Natural killer cell (primary cell): ENCODE measurements around the gene EXD3. TPM values are rescaled to one million over a fixed set of nuclear protein-coding genes. Genes with fewer than 3 reads are reported as not detected.

ENCODE experiments used
- ATAC-seq, 3 donors: fragments of 150-1000 bp in 2 of 3; fragments of 200-7000 bp in 1 of 3; cut with Tn5 transposase; 1 replicate in 1 of 3; 2 replicates in 2 of 3; pipeline ENCODE4 v1.10.0; 2021; ENCODE audit warnings: mild to moderate bottlenecking in 2 of 3, moderate library complexity in 2 of 3
- DNase-seq, 2 donors: peaks; one replicate each; pipeline versions ENCODE4 v3.0.0 to v3.0.0-alpha.2; 2013 to 2021; ENCODE audit warnings: mixed read lengths in 1 of 2
- H3K27ac ChIP-seq: one replicate; pipeline ENCODE4 v1.5.1; 2013; ENCODE audit warnings: mild to moderate bottlenecking, low read length
- H3K27me3 ChIP-seq: one replicate; pipeline ENCODE4 v1.6.1; 2013; ENCODE audit warnings: low read length; ENCODE audit not compliant: control insufficient read depth, insufficient read depth
- H3K36me3 ChIP-seq: one replicate; pipeline ENCODE4 v1.6.1; 2013; ENCODE audit warnings: low read length; ENCODE audit not compliant: control insufficient read depth, insufficient read depth
- H3K4me1 ChIP-seq: one replicate; pipeline ENCODE4 v1.6.1; 2013; ENCODE audit warnings: low read length; ENCODE audit not compliant: control insufficient read depth, insufficient read depth
- H3K4me3 ChIP-seq: one replicate; pipeline ENCODE4 v1.5.1; 2013; ENCODE audit warnings: low read length
- H3K9me3 ChIP-seq: one replicate; pipeline ENCODE4 v1.6.1; 2013; ENCODE audit warnings: low read length; ENCODE audit not compliant: control insufficient read depth, insufficient read depth
- H3K27ac Mint-ChIP-seq, 2 donors: one replicate each; pipeline ENCODE4 v1.8.0; 2022; ENCODE audit warnings: mild to moderate bottlenecking in 2 of 2, mixed read lengths in 2 of 2, moderate library complexity in 1 of 2
- H3K27me3 Mint-ChIP-seq, 2 donors: one replicate each; pipeline ENCODE4 v1.8.0; 2022; ENCODE audit warnings: low read depth in 2 of 2, mixed read lengths in 2 of 2
- H3K36me3 Mint-ChIP-seq: one replicate; pipeline ENCODE4 v1.8.0; 2022; ENCODE audit warnings: mixed read lengths
- H3K4me1 Mint-ChIP-seq, 2 donors: one replicate each; pipeline ENCODE4 v1.8.0; 2022; ENCODE audit warnings: mixed read lengths in 2 of 2
- H3K4me3 Mint-ChIP-seq: one replicate; pipeline ENCODE4 v1.8.0; 2022; ENCODE audit warnings: mild to moderate bottlenecking, moderate library complexity, mixed read lengths
- H3K9me3 Mint-ChIP-seq, 2 donors: one replicate each; pipeline ENCODE4 v1.8.0; 2022; ENCODE audit warnings: mixed read lengths in 2 of 2
- WGBS: methylation state at CpG from one replicate; pipeline ENCODE4 v1.1.7; 2013; ENCODE audit warnings: missing lambda C conversion rate; ENCODE audit not compliant: insufficient coverage; 5-methylcytosine and 5-hydroxymethylcytosine counted together
- intact Hi-C: fragments of 100-400 bp; cut with micrococcal nuclease; formaldehyde crosslinking; loops from one replicate; pipeline ENCODE4 v1.14.2; 2022
- total RNA-seq, 4 donors: library from RNA; stranded (reverse); fragments of 120-200 nt in 1 of 4; gene quantifications; one replicate each; pipeline versions ENCODE4 v1.2.3 to v1.2.4, GENCODE V29; 2013 to 2022
- TF ChIP-seq, protein P1 (sequence below): fragments of 200-600 bp; IDR thresholded peaks from one replicate; pipeline ENCODE4 v1.8.0; 2022; ENCODE audit warnings: antibody characterized with exemption

EXD3 gene
- total RNA-seq, 3 donors from 2014 or later (not counting 1 experiment from before 2014, with no cell fraction given), result 28.0 to 35.3 (median 29.6) TPM

- intact Hi-C loops, result no loop called here
- H3K4me3 Mint-ChIP-seq, result no peak overlapping the region
- no peak for ATAC-seq
- TF ChIP-seq, protein P1, sequence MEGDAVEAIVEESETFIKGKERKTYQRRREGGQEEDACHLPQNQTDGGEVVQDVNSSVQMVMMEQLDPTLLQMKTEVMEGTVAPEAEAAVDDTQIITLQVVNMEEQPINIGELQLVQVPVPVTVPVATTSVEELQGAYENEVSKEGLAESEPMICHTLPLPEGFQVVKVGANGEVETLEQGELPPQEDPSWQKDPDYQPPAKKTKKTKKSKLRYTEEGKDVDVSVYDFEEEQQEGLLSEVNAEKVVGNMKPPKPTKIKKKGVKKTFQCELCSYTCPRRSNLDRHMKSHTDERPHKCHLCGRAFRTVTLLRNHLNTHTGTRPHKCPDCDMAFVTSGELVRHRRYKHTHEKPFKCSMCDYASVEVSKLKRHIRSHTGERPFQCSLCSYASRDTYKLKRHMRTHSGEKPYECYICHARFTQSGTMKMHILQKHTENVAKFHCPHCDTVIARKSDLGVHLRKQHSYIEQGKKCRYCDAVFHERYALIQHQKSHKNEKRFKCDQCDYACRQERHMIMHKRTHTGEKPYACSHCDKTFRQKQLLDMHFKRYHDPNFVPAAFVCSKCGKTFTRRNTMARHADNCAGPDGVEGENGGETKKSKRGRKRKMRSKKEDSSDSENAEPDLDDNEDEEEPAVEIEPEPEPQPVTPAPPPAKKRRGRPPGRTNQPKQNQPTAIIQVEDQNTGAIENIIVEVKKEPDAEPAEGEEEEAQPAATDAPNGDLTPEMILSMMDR, result no peak
- no peaks in the 10 kb centered on the region for H3K36me3 Mint-ChIP-seq
- no peaks in the 10 kb centered on the region for H3K9me3 ChIP-seq
- no peak overlapping the region for H3K4me3 ChIP-seq
- no peak for DNase-seq
- 91% methylated on average over 24 of the region's 24 CpGs for WGBS
- no peaks in the 10 kb centered on the region for H3K9me3 Mint-ChIP-seq
- peaks cover 2 to 4% of the 10 kb centered on the region in 2 donors for H3K27me3 Mint-ChIP-seq
- no peak overlapping the region for H3K27ac ChIP-seq
- peaks cover 2% of the 10 kb centered on the region for H3K27me3 ChIP-seq
- peaks cover 29% of the 10 kb centered on the region for H3K4me1 ChIP-seq
- peaks cover 4% of the 10 kb centered on the region in 2 donors for H3K4me1 Mint-ChIP-seq
- no peaks in the 10 kb centered on the region for H3K36me3 ChIP-seq
- H3K27ac Mint-ChIP-seq, result no peak overlapping the region
Observed at GRCh38 chr9:137436761-137437600, 14.0 kb upstream of the EXD3 start.

GRCh38 chr9:137435980-137436760 lies 13.2 kb upstream of the EXD3 start:
- H3K36me3 Mint-ChIP-seq, result no peaks in the 10 kb centered on the region

GRCh38 chr9:137435381-137435891 lies 12.5 kb upstream of the EXD3 start:
- H3K4me3 ChIP-seq, result no peak overlapping the region
- no peaks in the 10 kb centered on the region for H3K27me3 Mint-ChIP-seq
- ATAC-seq, result no peak
- H3K9me3 Mint-ChIP-seq, result no peaks in the 10 kb centered on the region
- WGBS, result 79% methylated on average over 20 of the region's 20 CpGs
- H3K27me3 ChIP-seq, result no peaks in the 10 kb centered on the region
- intact Hi-C loops, result no loop called here
- no peak overlapping the region for H3K4me3 Mint-ChIP-seq
- H3K27ac ChIP-seq, result no peak overlapping the region
- H3K36me3 Mint-ChIP-seq, result no peaks in the 10 kb centered on the region
- H3K4me1 ChIP-seq, result peaks cover 24% of the 10 kb centered on the region
- TF ChIP-seq, protein P1, result no peak
- no peaks in the 10 kb centered on the region for H3K9me3 ChIP-seq
- H3K36me3 ChIP-seq, result no peaks in the 10 kb centered on the region
- no peak for DNase-seq
- no peaks in the 10 kb centered on the region for H3K4me1 Mint-ChIP-seq
- no peak overlapping the region for H3K27ac Mint-ChIP-seq

More at GRCh38 chr9:137435980-137436760, 13.2 kb upstream of the EXD3 start:
- H3K4me1 Mint-ChIP-seq, result no peaks in the 10 kb centered on the region
- DNase-seq (no peak), ATAC-seq (peak in 1 of 3 donors; percentile 9)
- WGBS, result 78% methylated on average over 42 of the region's 42 CpGs
- no peak overlapping the region for H3K4me3 Mint-ChIP-seq
- no peak overlapping the region for H3K27ac ChIP-seq
- H3K4me1 ChIP-seq, result peaks cover 26% of the 10 kb centered on the region
- no peak overlapping the region for H3K4me3 ChIP-seq
- intact Hi-C loops, result no loop called here
- H3K27ac Mint-ChIP-seq, result no peak overlapping the region
- no peaks in the 10 kb centered on the region for H3K36me3 ChIP-seq
- TF ChIP-seq, protein P1, result no peak
- no peaks in the 10 kb centered on the region for H3K9me3 Mint-ChIP-seq
- no peaks in the 10 kb centered on the region for H3K9me3 ChIP-seq
- H3K27me3 ChIP-seq, result no peaks in the 10 kb centered on the region
- no peaks in the 10 kb centered on the region for H3K27me3 Mint-ChIP-seq
